MV-4-11 (cell line): ENCODE results near the gene KLK4.
"Not testable (repeated sequence)": the region's sequence is repeated elsewhere in the genome, so short reads cannot be mapped to it uniquely, and the experiment has no call there.

Experiments used
- DNase-seq: peaks from one replicate; lab custom pipeline; 2025; lab: John Stamatoyannopoulos, UW

The KLK4 gene

DNA sequence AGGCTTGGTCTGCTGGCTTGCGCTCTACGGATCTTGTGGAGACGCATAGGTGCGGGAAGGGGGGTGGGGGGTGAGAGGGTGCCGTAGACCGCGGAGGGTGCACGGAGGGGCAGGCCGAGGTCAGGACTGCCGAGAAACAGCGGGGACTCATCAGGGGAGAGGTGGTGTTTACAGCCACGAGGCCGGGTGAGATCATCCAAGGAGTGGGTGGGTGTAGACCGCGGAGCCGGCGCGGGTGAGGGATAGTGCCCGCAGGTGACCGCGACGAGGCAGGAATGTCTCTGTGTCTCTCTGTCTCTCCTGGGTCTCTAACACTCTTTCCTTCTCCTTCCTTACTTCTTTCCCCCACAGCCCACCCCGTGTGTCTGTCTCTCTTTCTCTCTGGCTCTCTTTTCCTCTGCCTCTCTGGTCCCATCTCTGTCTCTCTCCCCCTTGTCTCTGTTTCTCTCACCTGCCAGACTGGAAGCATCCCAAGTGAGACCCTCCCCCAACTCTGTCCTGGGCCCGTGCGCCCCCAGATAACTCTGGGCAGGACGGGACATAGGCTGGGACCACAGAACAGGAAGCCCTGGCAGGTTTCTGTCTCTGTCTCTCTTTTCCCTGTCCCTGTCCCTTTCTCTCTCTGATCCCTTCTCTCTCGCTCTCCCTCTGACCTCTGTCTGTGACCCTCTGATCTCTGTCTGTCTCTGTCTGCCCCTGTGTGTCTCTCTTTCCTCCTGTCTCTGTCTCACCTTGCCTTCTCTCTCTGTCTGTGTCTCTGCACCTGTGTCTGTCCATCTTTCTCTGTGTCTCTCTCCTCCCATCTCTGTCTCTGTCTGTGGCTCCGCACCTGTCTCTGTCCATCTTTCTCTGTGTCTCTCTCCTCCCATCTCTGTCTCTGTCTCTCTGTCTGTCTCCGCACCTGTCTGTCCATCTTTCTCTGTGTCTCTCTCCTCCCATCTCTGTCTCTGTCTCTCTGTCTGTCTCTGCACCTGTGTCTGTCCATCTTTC is 1.8 kb upstream of the KLK4 start:
- DNase-seq = no peak

DNA sequence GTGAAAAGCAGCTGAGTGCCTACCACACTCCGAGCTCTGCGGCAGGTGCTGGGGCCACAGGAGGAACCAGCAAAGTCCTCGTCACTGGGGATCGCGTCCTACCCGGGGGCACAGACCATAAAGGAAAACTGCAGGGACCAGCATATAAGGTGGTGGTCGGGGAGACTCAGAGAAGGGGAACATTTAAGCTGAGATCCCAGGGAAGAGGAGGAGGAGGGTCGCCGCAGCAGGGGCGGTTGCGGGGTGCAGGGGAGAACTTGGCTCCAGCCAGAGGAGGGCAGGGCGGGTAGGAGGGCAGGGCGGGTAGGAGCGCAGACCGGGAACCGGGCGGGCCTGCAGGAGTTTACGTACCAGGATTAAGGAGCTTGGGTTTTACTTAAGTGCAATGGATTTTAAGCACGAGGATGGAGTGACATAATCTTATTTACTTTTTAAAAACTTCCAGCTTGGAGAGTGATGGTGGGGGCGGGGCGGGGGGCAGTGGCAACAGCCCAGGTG is 956 bp upstream of the KLK4 start:
- DNase-seq = no peak

DNA sequence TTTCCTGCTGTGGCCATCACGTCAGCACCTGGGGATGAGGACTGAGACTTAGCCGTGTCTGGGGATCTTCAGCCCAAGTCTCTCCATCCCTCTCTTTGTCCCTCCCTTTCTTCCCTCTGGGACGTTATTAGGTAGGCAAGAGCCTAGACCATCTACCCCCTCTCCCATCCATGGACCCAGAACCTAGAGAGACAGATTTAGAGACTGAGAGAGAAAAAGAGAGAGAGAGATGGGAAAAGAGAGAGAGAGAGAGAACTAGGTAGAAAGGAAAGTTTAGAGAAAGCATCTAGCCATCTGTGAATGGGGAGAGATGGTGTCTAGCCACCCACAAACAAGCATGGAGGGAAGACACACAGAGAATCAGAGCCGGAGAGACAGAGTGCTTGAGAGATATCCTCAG is 473 bp downstream of the KLK4 start:
- DNase-seq = no peak

DNA sequence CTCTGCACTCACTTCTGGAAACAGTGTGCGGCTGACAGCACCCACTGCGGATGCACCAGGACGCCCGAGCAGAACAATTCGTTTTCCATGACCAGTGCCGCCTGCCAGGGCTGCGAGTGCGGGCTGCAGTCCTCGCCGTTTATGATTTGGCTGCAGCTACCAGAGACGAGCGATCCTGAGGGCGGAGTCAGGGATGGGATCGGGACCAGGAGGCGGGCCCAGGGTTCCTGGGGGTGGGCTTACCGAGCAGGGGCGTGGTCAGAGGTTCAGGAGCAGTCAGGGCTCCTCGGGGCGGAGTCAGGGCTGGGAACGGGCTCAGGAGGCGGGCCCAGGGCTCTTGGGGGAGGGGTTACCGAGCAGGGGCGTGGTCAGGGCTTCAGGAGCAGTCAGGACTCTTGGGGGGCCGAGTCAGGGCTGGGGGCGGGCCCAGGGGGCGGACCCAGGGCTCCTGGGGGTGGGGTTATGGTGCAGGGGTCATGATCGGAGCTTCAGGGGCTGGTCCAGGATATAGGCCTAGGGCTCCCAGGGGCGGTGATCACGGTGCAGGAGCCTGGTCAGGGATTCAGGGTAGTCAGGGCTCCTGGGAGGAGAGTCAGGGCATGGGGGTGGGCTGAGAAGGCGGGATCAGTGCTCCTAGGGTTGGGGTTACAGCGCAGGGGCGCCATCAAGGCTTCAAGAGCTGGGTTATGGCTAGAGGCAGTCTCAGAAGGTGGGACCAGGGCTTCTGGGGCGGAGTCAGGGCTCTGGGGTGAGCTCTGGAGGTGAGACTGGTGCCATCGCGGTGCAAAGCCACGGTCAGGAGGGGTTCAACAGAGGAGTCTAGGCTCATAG is 1.7 kb downstream of the KLK4 start:
- DNase-seq = peak; percentile 39

DNA sequence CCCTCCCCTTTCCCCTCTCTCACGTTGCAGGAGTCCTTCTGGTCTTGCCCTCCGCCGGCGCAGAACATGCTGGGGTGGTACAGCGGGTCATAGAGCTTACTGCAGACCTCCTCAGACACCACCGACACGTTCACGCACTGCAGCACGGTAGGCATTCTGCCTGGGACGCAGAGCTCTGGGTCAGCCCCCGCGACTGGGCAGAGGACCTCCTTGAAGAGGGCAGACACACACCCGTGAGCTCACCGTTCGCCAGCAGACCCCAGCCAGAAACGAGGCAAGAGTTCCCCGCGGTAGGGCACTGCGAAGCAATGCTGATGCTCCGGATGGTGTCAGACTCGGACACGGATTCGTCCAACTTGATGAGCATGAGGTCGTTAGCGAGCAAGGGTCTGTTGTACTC is 2.9 kb downstream of the KLK4 start:
- no peak for DNase-seq

DNA sequence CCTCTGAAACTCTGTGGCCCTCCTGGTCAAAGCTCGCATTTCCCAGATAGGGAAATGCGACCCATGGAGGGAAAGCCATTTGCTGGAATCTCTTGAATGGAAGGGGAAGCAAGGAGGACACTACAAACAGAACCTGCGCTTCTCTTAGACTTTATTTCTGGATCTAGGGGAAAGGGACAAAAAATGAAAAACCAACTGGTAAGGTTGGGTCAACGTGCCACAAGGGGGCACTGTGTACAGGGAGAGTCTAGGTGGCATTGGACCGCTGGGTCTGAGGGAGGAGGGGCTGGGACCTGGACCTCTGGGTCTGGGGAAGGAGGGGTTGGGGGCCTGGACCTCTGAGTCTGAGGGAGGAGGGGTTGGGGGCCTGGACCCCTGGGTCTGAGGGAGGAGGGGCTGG is 5.0 kb downstream of the KLK4 start:
- DNase-seq = peak; percentile 19

DNA sequence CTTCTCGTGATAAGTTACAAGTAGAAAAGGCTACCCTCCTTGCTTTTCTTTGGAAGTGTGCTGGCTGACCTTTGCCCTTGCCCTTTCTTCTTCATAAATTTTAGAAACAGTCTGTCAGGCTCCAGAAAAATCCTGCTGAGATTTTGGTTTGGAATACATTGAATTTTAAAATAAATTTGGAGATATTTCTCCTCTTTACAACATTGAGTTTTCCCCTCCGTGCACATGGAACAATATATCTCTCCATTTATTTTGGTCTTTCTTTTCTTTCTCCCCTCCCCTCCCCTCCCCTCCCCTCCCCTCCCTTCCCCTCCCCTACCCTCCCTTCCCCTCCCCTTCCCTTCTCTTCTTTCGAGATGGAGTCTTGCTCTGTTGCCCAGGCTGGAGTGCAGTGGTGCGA is 8.6 kb downstream of the KLK4 start:
- DNase-seq = no peak

DNA sequence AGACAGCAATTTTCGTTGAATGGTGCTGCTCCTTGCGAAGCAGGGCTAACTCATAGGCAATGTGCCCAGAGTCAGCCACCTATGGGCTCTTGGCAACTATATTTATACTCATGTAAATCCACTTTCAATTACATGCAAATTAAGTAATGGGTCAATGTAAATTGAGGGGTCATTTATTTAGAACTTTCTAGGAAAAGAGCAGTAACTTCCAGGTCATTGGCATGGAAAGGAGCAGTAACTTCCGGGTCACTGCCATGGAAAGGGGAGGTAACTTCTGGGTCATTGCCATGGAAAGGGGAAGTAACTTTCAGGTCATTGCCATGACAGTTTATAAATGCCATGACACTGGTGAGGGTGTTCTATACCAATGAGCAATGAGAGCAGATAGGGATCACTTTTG is 11.6 kb downstream of the KLK4 start:
- peak; percentile 85 for DNase-seq

DNA sequence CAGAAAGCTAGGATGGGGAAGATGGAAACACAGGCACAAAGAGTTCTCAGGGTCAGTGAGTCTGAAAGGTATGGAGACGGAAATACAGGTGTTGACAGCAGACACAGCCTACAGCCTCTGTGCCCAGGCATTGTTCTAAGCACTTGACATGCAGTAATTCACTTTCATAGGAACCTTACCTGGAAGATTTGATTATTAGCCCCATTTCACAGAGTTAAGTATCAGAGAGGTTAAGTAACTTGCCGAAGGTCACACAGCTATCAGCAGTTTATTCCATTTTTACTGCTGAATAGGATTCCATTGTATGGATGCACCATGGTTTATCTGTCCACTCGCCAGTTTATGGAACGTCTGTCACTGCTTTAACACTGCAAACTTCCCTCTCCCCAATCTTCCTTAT is 13.2 kb downstream of the KLK4 start:
- DNase-seq = no peak

DNA sequence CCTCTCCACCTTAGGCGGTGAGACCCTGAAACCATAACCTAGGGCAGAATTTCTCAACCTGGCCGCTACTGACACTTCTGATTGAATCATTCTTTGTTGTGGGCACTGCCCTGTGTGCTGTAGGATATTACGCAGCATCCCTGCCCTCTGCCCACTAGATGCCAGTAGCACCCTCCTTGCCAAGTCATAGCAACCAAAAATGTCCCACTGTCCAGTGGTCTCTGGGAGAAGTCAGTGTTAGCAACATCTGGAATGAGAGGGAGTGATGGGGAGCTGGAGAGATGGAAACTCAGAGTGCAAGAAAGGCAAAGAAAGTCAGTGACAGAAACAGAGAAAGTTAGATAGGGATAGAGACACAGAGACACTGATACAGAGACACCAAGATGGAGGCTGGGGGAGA is 13.6 kb downstream of the KLK4 start:
- DNase-seq = no peak

DNA sequence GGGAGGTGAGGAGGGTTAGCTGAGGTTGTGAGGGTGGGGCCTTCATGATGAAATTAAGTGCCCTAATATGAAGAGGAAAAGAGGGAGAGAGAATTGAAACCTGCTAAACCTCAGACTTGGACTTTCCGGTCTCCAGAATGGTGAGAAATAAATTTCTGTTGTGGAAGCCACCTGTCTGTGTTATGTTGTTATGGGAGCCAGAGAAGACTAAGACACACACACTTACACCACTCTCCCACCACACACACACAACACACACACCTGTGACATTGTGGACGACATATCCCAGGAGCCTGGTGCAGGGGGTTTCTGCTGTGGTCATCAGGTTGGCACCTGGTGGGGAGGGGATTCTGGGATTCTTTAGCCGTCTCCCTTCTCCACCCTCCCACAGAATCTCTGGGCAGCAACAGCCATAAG is 14.0 kb downstream of the KLK4 start:
- DNase-seq = no peak

DNA sequence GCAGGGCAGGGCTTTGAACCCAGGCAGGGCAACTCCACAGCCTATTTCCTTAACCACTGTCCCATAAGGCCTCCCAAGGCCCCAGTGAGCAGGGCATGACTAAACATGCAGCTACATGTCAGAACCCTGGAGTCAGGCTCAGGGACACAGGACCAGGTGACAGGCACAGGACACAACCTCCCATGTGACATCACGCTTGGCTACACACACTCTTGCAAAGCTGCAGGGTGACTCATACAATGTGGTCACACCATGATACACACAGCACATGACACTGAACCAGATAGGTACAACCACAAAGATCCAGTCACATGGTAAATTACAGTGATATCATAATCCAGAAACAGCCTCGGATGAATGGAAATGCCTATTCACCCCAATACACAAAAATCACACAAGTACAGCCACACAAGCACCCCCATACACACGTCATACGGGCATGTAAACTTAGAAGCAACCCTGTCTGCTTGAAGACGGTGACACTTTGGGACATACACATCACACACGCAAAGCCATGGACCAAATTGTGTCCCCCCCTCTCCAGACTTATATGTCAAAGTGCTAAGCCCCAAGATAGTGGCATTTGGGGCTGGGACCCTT is 14.5 kb downstream of the KLK4 start:
- peak; percentile 69 for DNase-seq

DNA sequence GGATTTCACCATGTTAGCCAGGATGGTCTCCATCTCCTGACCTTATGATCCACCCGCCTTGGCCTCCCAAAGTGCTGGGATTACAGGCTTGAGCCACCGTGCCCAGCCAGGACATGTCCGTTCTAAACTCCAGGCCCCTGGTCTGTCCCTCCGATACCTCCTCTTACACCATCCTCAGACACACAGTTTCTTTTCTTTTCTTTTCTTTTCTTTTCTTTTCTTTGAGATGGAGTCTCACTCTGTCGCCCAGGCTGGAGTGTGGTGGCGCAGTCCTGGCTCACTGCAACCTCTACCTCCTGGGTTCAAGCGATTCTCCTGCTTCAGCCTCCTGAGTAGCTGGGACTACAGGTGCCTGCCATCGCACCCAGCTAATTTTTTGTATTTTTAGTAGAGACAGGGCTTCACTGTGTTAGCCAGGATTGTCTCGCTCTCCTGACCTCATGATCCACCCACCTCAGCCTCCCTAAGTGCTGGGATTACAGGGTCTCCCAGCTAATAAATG is 15.1 kb downstream of the KLK4 start:
- not testable (repeated sequence) for DNase-seq

DNA sequence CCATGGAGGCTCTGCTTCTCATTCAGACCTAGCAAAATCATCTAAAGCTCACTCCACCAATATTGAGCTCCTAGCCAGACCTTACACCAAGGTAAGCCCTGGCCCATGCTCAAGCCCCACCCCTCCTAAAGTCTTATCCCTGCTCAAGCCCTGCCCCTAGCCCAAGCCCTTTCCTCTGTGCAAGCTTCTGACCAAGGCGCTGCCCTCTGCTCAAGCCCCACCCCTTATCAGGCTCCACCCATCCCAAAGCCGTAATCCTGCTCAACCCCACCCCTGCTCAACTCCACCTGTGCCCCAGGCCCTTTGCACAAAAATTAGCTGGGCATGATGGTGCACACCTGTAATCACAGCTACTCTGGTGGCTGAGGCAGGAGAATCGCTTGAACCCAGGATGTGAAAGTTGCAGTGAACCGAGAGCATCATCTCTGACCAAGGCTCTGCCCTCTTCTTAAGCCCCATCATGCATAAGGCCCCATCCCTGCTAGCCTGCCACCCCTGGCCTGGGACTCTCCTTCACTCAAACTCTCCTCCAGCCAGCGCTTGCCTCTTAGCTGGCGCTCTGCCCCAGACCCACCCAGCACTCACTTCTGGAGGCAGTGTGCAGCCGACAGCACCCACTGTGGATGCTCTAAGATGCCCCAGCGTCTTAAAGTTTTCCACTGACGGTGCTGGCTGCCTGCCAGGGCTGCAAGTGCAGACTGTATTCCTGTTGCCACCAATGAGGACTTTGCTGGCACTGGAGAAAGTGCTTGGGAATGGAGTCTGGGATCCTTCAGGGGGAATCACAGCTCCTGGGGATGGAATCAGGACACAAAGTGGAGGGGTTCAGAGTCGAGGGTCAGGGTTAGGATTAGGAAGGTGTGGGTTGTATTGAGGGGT is 16.5 kb downstream of the KLK4 start:
- DNase-seq = no peak

DNA sequence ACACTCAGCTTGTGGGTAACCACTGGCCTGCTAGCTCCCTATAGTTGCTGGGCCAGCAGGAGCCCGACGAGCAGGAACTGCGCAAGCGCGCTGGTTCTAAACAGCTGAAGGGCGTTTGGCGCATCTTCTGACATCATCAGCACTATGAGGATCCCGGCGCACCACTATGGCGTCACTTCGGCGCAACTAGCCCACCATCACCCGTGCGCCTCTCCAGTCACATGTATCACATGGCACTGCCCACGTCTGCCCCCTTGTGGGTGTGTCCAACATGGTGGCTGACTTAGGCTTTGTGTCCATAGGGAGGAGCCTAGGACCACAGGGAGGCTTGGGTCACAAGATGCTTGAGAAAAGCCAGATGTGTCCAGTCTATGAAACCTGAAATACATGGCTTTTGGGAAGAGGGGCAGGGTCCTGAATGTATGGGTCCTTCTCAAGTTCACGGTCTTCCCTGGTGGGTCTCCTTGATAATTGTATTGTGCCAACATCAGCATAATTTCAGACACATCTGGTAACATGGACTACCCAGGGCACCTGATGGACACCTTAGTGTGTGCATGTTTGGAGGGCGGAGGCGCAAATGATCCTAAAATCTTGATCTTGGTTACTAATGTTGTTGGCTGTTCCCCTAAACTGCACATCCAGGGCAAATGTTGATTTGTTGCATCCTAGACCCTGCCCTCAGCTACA is 18.0 kb downstream of the KLK4 start:
- peak; percentile 13 for DNase-seq

DNA sequence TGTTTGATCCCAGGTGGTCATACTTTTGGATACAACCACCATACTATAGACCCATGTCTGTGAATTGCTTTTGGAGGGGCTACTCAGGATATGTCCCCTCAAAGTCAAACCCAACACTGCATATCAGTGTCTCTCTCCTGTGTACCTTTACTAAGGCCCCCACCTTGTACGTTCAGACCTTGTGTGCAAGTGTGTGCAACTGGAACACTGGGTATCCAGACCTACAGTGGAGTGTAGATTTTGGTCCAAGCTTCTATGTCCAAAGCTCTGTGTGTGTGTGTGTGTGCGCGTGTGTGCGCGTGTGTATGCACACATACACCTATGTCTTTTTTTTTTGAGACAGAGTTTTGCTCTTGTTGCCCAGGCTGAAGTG is 20.0 kb downstream of the KLK4 start:
- no peak for DNase-seq

DNA sequence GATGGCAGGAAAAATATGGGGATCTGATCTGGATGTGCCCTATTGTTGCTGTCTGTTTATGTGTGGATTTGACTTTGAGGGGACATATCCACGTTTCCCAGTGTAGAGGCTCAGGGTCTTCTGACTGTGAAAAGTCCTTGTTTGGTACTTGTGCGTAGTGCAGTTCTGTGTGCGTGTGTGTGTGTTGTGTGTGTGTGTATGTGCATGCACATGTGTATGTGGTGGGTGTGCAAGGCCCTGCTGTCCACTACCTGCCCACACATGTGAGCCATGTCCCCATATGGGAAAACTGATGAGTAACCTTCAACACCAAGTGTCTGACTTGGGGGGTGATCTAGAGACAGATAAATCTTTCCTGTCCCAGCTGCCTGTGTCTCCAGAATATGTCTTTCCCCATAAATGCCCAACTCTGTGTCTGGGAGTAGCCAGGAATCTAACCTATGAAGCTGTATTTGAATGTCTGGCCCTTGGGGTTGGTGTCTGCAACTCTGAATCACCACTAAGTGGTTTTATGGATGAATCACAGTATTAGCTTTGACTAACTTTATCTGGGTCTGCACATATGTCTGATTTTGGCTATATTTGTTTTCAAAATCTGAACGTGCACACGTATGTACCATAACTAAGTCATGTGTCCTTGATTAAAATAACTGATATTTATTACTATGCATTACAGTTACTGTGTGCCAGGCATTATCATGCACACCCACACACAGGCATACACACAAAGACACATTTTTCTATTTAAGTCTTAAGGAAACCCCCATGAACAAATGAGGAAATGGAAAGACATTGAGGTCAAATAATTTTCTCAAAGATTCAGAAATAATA is 20.6 kb downstream of the KLK4 start:
- DNase-seq = no peak

DNA sequence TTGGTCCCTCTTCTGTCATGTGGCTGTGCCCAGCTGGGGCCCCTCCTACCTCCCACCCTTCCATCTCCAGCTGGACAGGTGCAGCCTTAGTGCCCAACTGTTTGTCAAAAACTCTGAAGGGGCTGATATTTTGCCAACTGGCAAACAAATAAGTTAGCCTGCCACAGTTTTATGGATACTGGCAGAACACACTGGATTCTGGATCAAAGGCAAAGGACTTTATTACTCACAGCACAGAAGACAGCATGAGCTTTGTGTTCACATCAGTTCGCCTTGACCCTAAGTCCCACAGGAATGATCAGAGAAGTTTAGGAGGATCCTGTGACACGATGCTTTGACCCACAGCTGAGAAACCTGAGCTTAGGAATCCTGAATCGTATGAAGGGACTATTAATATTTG is 21.6 kb downstream of the KLK4 start:
- DNase-seq = no peak

DNA sequence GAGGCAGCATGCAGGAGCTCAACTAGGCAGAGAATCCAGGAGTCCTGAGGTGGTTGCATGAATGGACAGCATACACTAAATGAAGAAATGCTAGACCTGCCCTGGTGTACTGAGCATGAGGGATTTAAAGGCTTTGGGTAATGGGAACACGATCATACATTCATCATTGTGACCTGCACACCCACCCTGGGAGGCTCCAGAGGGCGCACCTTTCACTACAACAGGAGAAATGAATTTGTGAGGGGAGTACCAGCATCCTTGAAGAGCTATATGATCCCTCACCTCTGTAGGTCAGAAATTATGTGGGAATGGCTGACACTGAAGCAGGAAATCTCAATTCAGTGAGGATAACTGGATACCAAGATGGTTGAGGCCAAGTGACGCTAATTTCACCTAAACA is 29.0 kb downstream of the KLK4 start:
- no peak for DNase-seq

DNA sequence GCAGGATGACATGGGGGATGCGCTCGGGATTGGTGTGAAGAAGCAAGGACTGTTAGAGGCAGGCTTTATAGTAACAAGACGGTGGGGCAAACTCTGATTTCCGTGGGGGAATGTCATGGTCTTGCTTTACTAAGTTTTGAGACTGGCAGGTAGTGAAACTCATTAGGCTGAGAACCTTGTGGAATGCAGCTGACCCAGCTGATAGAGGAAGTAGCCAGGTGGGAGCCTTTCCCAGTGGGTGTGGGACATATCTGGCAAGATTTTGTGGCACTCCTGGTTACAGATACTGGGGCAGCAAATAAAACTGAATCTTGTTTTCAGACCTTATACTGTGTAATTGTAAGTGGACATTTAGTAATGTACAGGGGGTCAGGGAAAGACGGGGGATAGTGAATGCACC is 31.0 kb downstream of the KLK4 start:
- no peak for DNase-seq
